Transverse colon (tissue), 4 donors: Measurements from ENCODE around the gene RNF144A. TPM values are rescaled to one million over a fixed set of nuclear protein-coding genes. Genes with fewer than 3 reads are reported as not detected.
A peak's percentile ranks its signal among the peaks of the same experiment; 100 is the strongest.

Experiments
- DNase-seq: peaks from one replicate; pipeline ENCODE4 v3.0.0-alpha.2; 2019
- H3K27ac ChIP-seq, 4 donors: fragments of 200-600 bp; sonication (generic); 2 replicates each; pipeline ENCODE4 v1.5.1; 2016 to 2018; ENCODE audit warnings: inconsistent platforms in 4 of 4
- H3K27me3 ChIP-seq: fragments of 200-600 bp; sonication (generic); 2 replicates; pipeline ENCODE4 v1.5.1; 2017; ENCODE audit warnings: inconsistent platforms
- H3K36me3 ChIP-seq, 4 donors: fragments of 200-600 bp; sonication (generic); 2 replicates each; pipeline ENCODE4 v1.5.1; 2017 to 2019; ENCODE audit warnings: inconsistent platforms in 4 of 4
- H3K4me1 ChIP-seq, 4 donors: fragments of 200-600 bp; sonication (generic); 2 replicates each; pipeline ENCODE4 v1.5.1; 2017 to 2020; ENCODE audit warnings: inconsistent platforms in 4 of 4
- H3K4me3 ChIP-seq, 4 donors: fragments of 200-600 bp; sonication (generic); 1 replicate in 1 of 4; 2 replicates in 3 of 4; pipeline versions ENCODE4 v1.5.1 to v1.6.1; 2017 to 2019; ENCODE audit warnings: inconsistent platforms in 4 of 4
- H3K9me3 ChIP-seq, 2 donors: fragments of 200-600 bp; sonication (generic); 2 replicates each; pipeline ENCODE4 v1.5.1; 2017 to 2019; ENCODE audit warnings: inconsistent platforms in 2 of 2
- EP300 ChIP-seq: sonication (generic); formaldehyde crosslinking; IDR thresholded peaks from one replicate; pipeline ENCODE4 v1.6.1; 2017; ENCODE audit warnings: antibody characterized with exemption, low read depth
- POLR2A ChIP-seq: fragments of 450-650 bp; IDR thresholded peaks from one replicate; pipeline ENCODE4 v1.6.1; 2016; ENCODE audit warnings: antibody characterized with exemption, mild to moderate bottlenecking, moderate library complexity
- POLR2AphosphoS5 ChIP-seq, 3 donors: sonication (generic); formaldehyde crosslinking; IDR thresholded peaks; one replicate each; pipeline ENCODE4 v1.6.1; 2016; ENCODE audit warnings: antibody characterized with exemption in 3 of 3
- WGBS, 2 donors: methylation state at CpG; one replicate each; pipeline ENCODE4 v1.1.5; 2018; ENCODE audit warnings: low coverage in 1 of 2; 5-methylcytosine and 5-hydroxymethylcytosine counted together
- in situ Hi-C, 4 donors: fragments of 200-750 bp; cut with MboI; loops; one replicate each; pipeline versions ENCODE4 v1.15.0 to v1.15.1; 2017; ENCODE audit warnings: low sequenced_read_pairs in 3 of 4, low pct_ligation_motif_present in 1 of 4, low pct_unique_long_range_greater_than_20kb in 1 of 4
- intact Hi-C: fragments of 100-400 bp; cut with DNase I; formaldehyde crosslinking; loops from one replicate; pipeline ENCODE4 v1.15.1; 2023; ENCODE audit warnings: low total_unique reads
- total RNA-seq, 4 donors: library from RNA; depleted of rRNA; stranded (reverse); fragments of >200 nt; gene quantifications; one replicate each; pipeline ENCODE4 v1.1.0, GENCODE V29; 2016
- TF ChIP-seq, protein P1 (sequence below), 5 experiments: fragments of 200-600 bp in 3 of 5; fragments of 450-650 bp in 2 of 5; sonication (generic) in 3 of 5; IDR thresholded peaks; 1 replicate in 2 of 5; 2 replicates in 3 of 5; pipeline ENCODE4 v1.5.1; 2016 to 2017; ENCODE audit warnings: antibody characterized with exemption in 5 of 5, inconsistent platforms in 3 of 5, mild to moderate bottlenecking in 2 of 5, moderate library complexity in 1 of 5

RNF144A gene
- total RNA-seq, 4 donors from 2014 or later: 24.0 to 145 (median 83.0) TPM

DNA sequence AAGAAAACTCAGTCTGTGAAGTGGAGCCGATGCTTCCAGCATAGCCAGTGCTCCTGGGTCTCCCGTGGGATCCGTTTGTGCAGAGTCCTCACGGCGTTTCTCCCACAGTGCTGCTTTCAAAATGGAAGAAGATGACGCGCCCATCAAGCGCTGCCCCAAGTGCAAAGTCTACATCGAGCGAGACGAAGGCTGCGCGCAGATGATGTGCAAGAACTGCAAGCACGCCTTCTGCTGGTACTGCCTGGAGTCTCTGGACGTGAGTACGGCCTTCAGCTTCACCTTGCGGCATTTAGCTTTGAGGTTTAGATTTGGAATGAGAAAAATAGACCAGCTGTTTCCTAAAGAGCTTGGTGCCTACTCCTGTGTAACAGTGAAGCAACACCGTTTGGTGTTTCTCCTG, 107.0 kb downstream of the RNF144A start:
- TF ChIP-seq POLR2A (no peak), EP300 (no peak), POLR2AphosphoS5 (IDR thresholded peaks at IDR 0.05) (no peak)
- TF ChIP-seq, protein P1, sequence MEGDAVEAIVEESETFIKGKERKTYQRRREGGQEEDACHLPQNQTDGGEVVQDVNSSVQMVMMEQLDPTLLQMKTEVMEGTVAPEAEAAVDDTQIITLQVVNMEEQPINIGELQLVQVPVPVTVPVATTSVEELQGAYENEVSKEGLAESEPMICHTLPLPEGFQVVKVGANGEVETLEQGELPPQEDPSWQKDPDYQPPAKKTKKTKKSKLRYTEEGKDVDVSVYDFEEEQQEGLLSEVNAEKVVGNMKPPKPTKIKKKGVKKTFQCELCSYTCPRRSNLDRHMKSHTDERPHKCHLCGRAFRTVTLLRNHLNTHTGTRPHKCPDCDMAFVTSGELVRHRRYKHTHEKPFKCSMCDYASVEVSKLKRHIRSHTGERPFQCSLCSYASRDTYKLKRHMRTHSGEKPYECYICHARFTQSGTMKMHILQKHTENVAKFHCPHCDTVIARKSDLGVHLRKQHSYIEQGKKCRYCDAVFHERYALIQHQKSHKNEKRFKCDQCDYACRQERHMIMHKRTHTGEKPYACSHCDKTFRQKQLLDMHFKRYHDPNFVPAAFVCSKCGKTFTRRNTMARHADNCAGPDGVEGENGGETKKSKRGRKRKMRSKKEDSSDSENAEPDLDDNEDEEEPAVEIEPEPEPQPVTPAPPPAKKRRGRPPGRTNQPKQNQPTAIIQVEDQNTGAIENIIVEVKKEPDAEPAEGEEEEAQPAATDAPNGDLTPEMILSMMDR (IDR thresholded peaks at IDR 0.05): no peak

DNA sequence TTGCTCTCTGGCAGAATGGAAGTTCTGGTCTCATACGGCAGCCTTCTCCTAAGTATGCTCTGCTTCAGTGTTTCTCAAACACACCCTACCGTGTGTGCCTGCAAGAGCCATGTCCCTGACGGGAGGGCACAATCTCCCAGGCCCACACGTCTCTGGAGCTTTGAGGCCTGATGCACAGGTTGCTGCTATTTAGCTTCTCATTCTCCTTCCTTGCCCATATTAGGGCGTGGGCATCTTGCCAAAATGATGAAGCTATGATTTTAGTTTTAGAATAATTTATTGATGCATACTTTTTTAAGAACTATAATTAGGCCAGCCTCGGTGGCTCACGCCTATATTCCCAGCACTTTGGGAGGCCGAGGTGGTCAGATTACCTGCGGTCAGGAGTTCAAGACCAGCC, 107.9 kb downstream of the RNF144A start:
- DNase-seq: no peak
- in situ Hi-C loops (loop anchor here in 1 of 4 donors (10.0 kb wide), 1 partner anchor 120 kb away; no protein-coding TSS in a partner anchor), intact Hi-C loops (no loop called here)
- Histone ChIP-seq H3K27me3 (no peaks in the 10 kb centered on the region), H3K27ac (no peak overlapping the region), H3K36me3 (no peaks in the 10 kb centered on the region), H3K4me3 (no peak overlapping the region), H3K4me1 (no peaks in the 10 kb centered on the region), H3K9me3 (no peaks in the 10 kb centered on the region)
- WGBS, 2 donors: 90 to 94% methylated on average over 5 to 9 of the region's 9 CpGs
- TF ChIP-seq, protein P1 (IDR thresholded peaks at IDR 0.05): no peak
- TF ChIP-seq POLR2AphosphoS5 (IDR thresholded peaks at IDR 0.05): no peak
- TF ChIP-seq EP300: no peak
- no peak for TF ChIP-seq POLR2A

More for the DNA sequence above, 107.0 kb downstream of the RNF144A start:
- Histone ChIP-seq H3K4me3 (no peak overlapping the region), H3K36me3 (no peaks in the 10 kb centered on the region), H3K9me3 (no peaks in the 10 kb centered on the region), H3K27ac (no peak overlapping the region), H3K27me3 (no peaks in the 10 kb centered on the region), H3K4me1 (no peaks in the 10 kb centered on the region)
- in situ Hi-C loops (loop anchor here in 2 of 4 donors (10.0 to 25.0 kb wide), 2 partner anchors 112 to 119 kb away; partner anchors contain the start of gene RNF144A (in 1 of the 2)), intact Hi-C loops (no loop called here)
- no peak for DNase-seq
- WGBS, 2 donors: 86 to 96% methylated on average over 8 to 18 of the region's 18 CpGs

DNA sequence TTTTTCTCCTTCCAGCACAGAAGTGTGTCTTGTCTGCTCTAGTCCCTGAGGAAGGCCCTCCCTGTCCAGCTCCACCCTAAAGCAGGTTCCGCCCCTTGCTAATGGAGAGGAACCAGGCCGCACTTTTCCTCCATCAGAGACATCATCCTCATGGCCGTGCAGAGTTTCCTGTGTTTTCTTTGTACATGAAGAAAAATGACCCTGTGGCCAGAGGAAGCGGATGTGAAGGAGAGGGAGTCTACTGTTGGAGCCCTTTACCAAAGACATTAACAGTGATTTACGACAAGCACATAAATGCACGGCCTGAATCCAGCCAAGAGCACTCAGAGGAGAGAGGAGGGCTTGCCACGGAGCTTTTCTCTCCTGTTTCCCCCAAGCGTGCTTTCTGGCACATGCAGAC, 109.5 kb downstream of the RNF144A start:
- no peak for TF ChIP-seq POLR2AphosphoS5 (IDR thresholded peaks at IDR 0.05)
- TF ChIP-seq, protein P1 (IDR thresholded peaks at IDR 0.05): no peak
- TF ChIP-seq POLR2A: no peak
- no peak for TF ChIP-seq EP300
- 72 to 80% methylated on average over 1 to 8 of the region's 8 CpGs for WGBS, 2 donors
- H3K27ac ChIP-seq: peak overlapping the region in 2 of 4 donors; percentile 43 to 49

DNA sequence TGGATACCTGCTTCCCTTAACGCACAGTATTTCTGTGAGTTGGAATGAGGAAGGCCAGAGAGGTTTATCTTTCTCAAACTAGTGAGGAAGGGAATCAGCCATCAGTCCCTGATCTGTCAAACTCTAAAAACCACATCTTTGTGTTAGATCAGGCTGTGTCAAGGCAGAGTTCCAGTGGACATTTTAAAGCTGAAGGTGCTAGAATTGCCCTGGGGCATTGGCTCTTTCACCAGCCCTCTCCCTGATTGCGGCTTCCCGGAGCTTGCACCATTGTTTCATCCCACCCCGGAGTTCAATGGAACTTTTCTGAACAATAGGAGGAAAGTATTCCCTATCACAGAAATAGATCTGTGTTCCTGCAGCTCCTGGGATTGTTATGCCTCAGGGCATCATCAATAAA, 110.2 kb downstream of the RNF144A start:
- 53 to 85% methylated on average over 4 of the region's 4 CpGs for WGBS, 2 donors
- no peak for DNase-seq

More for the DNA sequence above, 109.5 kb downstream of the RNF144A start:
- H3K4me1 ChIP-seq: peaks cover 0 to 4% (median 0%) of the 10 kb centered on the region in 4 donors
- in situ Hi-C loops: loop anchor here in 1 of 4 donors (10.0 kb wide), 1 partner anchor 122 kb away; no protein-coding TSS in a partner anchor
- intact Hi-C loops: no loop called here
- H3K4me3 ChIP-seq: no peak overlapping the region
- H3K9me3 ChIP-seq: no peaks in the 10 kb centered on the region
- H3K36me3 ChIP-seq: no peaks in the 10 kb centered on the region
- DNase-seq: no peak
- H3K27me3 ChIP-seq: no peaks in the 10 kb centered on the region

More for the DNA sequence above, 110.2 kb downstream of the RNF144A start:
- H3K36me3 ChIP-seq: no peaks in the 10 kb centered on the region
- in situ Hi-C loops: loop anchor here in 1 of 4 donors (10.0 kb wide), 1 partner anchor 123 kb away; no protein-coding TSS in a partner anchor
- intact Hi-C loops: no loop called here
- TF ChIP-seq, protein P1 (IDR thresholded peaks at IDR 0.05): no peak
- TF ChIP-seq EP300 (no peak), POLR2AphosphoS5 (IDR thresholded peaks at IDR 0.05) (no peak), POLR2A (no peak)
- peaks cover 0 to 6% (median 0%) of the 10 kb centered on the region in 4 donors for H3K4me1 ChIP-seq
- H3K27ac ChIP-seq: peak overlapping the region in 1 of 4 donors; percentile 49
- no peaks in the 10 kb centered on the region for H3K9me3 ChIP-seq
- no peak overlapping the region for H3K4me3 ChIP-seq
- H3K27me3 ChIP-seq: no peaks in the 10 kb centered on the region
